HCT116 (cell line): ENCODE data around the gene MYO1E.

ENCODE experiments used
- CTCF ChIP-seq, 3 experiments: fragments of 200-600 bp in 1 of 3; sonication (generic) in 1 of 3; IDR thresholded peaks in 2 of 3; conservative IDR thresholded peaks in 1 of 3; 2 replicates each; pipeline ENCODE4 v1.5.1; 2012 to 2017; ENCODE audit warnings: low read depth in 2 of 3, low read length in 2 of 3, antibody characterized with exemption in 1 of 3, borderline replicate concordance in 1 of 3, control low read depth in 1 of 3, mild to moderate bottlenecking in 1 of 3, mixed read lengths in 1 of 3, mixed run types in 1 of 3, moderate library complexity in 1 of 3; ENCODE audit not compliant: insufficient read depth in 1 of 3
- EGR1 ChIP-seq: IDR thresholded peaks from 2 replicates; pipeline ENCODE4 v1.6.1; 2012; ENCODE audit warnings: low read depth
- EZH2 ChIP-seq: fragments of 200-600 bp; sonication (generic); IDR thresholded peaks from 2 replicates; pipeline ENCODE4 v1.6.1; 2017; ENCODE audit warnings: antibody characterized with exemption, mixed run types
- POLR2A ChIP-seq: IDR thresholded peaks from 2 replicates; pipeline ENCODE4 v1.7.0; 2011; ENCODE audit warnings: borderline replicate concordance; ENCODE audit not compliant: insufficient read depth, insufficient read length; ENCODE audit errors: extremely low read depth
- POLR2AphosphoS5 ChIP-seq: IDR thresholded peaks from 2 replicates; pipeline ENCODE4 v1.6.1; 2011; ENCODE audit warnings: mild to moderate bottlenecking, low read depth, low read length, moderate library complexity
- RAD21 ChIP-seq: IDR thresholded peaks from 2 replicates; pipeline ENCODE4 v1.6.1; 2012; ENCODE audit warnings: low read depth, mild to moderate bottlenecking
- SIN3A ChIP-seq: IDR thresholded peaks from 2 replicates; pipeline ENCODE4 v1.6.1; 2012; ENCODE audit warnings: low read depth

- no peak for TF ChIP-seq CTCF (IDR thresholded peaks at IDR 0.05 in 2 of 3, conservative IDR thresholded peaks at IDR 0.05 in 1 of 3; ENCODE audit: borderline replicate concordance in 1 of 3, insufficient read depth in 1 of 3, low read depth in 2 of 3, low read length in 2 of 3)
- TF ChIP-seq EZH2 = no peak
- TF ChIP-seq POLR2AphosphoS5 = no peak
- TF ChIP-seq POLR2A = no peak
- no peak for TF ChIP-seq EGR1
- TF ChIP-seq RAD21 = no peak
- TF ChIP-seq SIN3A = no peak
Observed at GRCh38 chr15:59243622-59244021, 129.0 kb downstream of the MYO1E start.
